Activated naive CD4-positive, alpha-beta T cell (primary cell): ENCODE measurements around the gene RUSF1.
"Not testable (repeated sequence)": the region's sequence is repeated elsewhere in the genome, so short reads cannot be mapped to it uniquely, and the experiment has no call there.

Experiments used
- DNase-seq, 4 experiments: peaks; one replicate each; lab custom pipeline; 2025; lab: John Stamatoyannopoulos, UW

Gene RUSF1

GRCh38 chr16:31487071-31487719 lies 21.0 kb downstream of the RUSF1 start:
- DNase-seq, result no peak

GRCh38 chr16:31486045-31486444 lies 22.1 kb downstream of the RUSF1 start:
- no peak for DNase-seq

- no peak for DNase-seq
These were observed 22.6 kb downstream of the RUSF1 start for GRCh38 chr16:31485571-31485970.

- DNase-seq, result no peak
These were observed 23.6 kb downstream of the RUSF1 start for GRCh38 chr16:31484491-31485171.

- not testable (repeated sequence) for DNase-seq
These were observed 24.1 kb downstream of the RUSF1 start for GRCh38 chr16:31484048-31484447.

- no peak for DNase-seq
These were observed 25.1 kb downstream of the RUSF1 start, which contains the start of gene SLC5A2 for GRCh38 chr16:31483081-31483480. Gene SLC5A2, plus strand, starts transcription at chr16:31483123. Its CDS starts 14 bp downstream, at chr16:31483137.

- no peak for DNase-seq
These were observed 27.2 kb downstream of the RUSF1 start for GRCh38 chr16:31480851-31481536.

- DNase-seq, result no peak
These were observed 28.4 kb downstream of the RUSF1 start for GRCh38 chr16:31479751-31480150.

- DNase-seq, result no peak
These were observed 29.2 kb downstream of the RUSF1 start for GRCh38 chr16:31478956-31479355.

- DNase-seq, result peak in 1 of 4 experiments; percentile 41
These were observed 30.7 kb downstream of the RUSF1 start for GRCh38 chr16:31477220-31478216.

- DNase-seq, result peak; percentile 39 to 93 (median 81)
These were observed 31.6 kb downstream of the RUSF1 start for GRCh38 chr16:31476303-31477219.

- peak in 1 of 4 experiments; percentile 16 for DNase-seq
These were observed 32.3 kb downstream of the RUSF1 start for GRCh38 chr16:31475946-31476302.

GRCh38 chr16:31474773-31475738 lies 33.1 kb downstream of the RUSF1 start:
- no peak for DNase-seq

- no peak for DNase-seq
These were observed 33.9 kb downstream of the RUSF1 start for GRCh38 chr16:31474173-31474714.

GRCh38 chr16:31473264-31473984 lies 34.8 kb downstream of the RUSF1 start:
- DNase-seq, result no peak

- no peak for DNase-seq
These were observed 35.4 kb downstream of the RUSF1 start for GRCh38 chr16:31472709-31473203.

- DNase-seq, result no peak
These were observed 36.1 kb downstream of the RUSF1 start, which contains the start of gene TGFB1I1 for GRCh38 chr16:31471875-31472708. Gene TGFB1I1, plus strand, starts transcription at chr16:31472152. Its CDS starts 37 bp downstream, at chr16:31472189.
